HepG2 (cell line): ENCODE measurements around the gene SSU72. TPM values are rescaled to one million over a fixed set of nuclear protein-coding genes. Genes with fewer than 3 reads are reported as not detected.

Experiments
- ATAC-seq: fragments of 200-7000 bp; cut with Tn5 transposase; 3 replicates; pipeline ENCODE4 v1.9.1; 2020; ENCODE audit warnings: mild to moderate bottlenecking, moderate library complexity
- BruUV-seq: library from RNA; stranded (reverse); fragments of 400-500 nt; replicated peaks from 2 replicates; lab custom pipeline; 2021; lab: Mats Ljungman, UMichigan
- CTCF ChIA-PET: fragments of 300-600 bp; formaldehyde crosslinking; extraction: SDS; loops from one replicate; lab custom pipeline; 2021; ENCODE audit warnings: low total read pairs, inconsistent platforms, low intra/inter-chr PET ratio; lab: Yijun Ruan, JAX
- POLR2A ChIA-PET: fragments of 350-600 bp; sonication (Branson Sonifier 250); formaldehyde crosslinking; loops from one replicate; lab custom pipeline; 2020; ENCODE audit warnings: antibody characterized with exemption, inconsistent platforms; lab: Yijun Ruan, JAX
- DNase-seq: peaks from one replicate; pipeline ENCODE4 v3.0.0-alpha.2; 2015; ENCODE audit warnings: low spot score
- FAIRE-seq: peaks from 3 replicates; lab custom pipeline; 2011; peaks lifted over from hg19 to GRCh38; lab: Jason Lieb, UNC
- H2AFZ ChIP-seq: one replicate; pipeline ENCODE4 v1.6.1; 2011; ENCODE audit warnings: low read length, inconsistent platforms
- H3K27ac ChIP-seq: fragments of 300-600 bp; 3 replicates; pipeline ENCODE4 v1.8.0; 2011; ENCODE audit warnings: mixed run types, mild to moderate bottlenecking, mixed read lengths, low read length, inconsistent platforms; ENCODE audit not compliant: insufficient read depth; ENCODE audit errors: extremely low read length
- H3K27me3 ChIP-seq, 2 experiments: fragments of 200-600 bp in 1 of 2; 2 replicates in 1 of 2; 3 replicates in 1 of 2; pipeline versions ENCODE4 v1.6.0 to v1.8.0; 2011; ENCODE audit warnings: low read length in 2 of 2, mild to moderate bottlenecking in 2 of 2, moderate library complexity in 2 of 2, inconsistent platforms in 1 of 2; ENCODE audit not compliant: insufficient read depth in 2 of 2, control insufficient read depth in 1 of 2
- H3K36me3 ChIP-seq, 2 experiments: fragments of 200-600 bp in 1 of 2; replicated peaks in 1 of 2; 2 replicates in 1 of 2; 3 replicates in 1 of 2; pipeline versions ENCODE4 v1.5.1 to v1.8.0; 2011; ENCODE audit warnings: low read length in 2 of 2, inconsistent platforms in 1 of 2; ENCODE audit not compliant: insufficient read depth in 2 of 2, control insufficient read depth in 1 of 2
- H3K4me1 ChIP-seq: 2 replicates; pipeline ENCODE4 v1.5.1; 2012; ENCODE audit warnings: low read length, inconsistent platforms; ENCODE audit not compliant: insufficient read depth
- H3K4me2 ChIP-seq: 2 replicates; pipeline ENCODE4 v1.6.0; 2011; ENCODE audit warnings: low read depth, low read length, inconsistent platforms
- H3K4me3 ChIP-seq, 3 experiments: fragments of 200-600 bp in 1 of 3; sonication (generic), shearing (Covaris generic) in 1 of 3; replicated peaks in 1 of 3; 2 replicates each; pipeline ENCODE4 v1.5.1; 2011 to 2016; ENCODE audit warnings: low read length in 3 of 3, inconsistent platforms in 2 of 3, low read depth in 2 of 3, mild to moderate bottlenecking in 2 of 3, control low read depth in 1 of 3, mixed read lengths in 1 of 3; ENCODE audit not compliant: insufficient read depth in 1 of 3
- H3K79me2 ChIP-seq: one replicate; pipeline ENCODE4 v1.6.1; 2011; ENCODE audit warnings: low read length, inconsistent platforms; ENCODE audit not compliant: insufficient read depth
- H3K9ac ChIP-seq: 2 replicates; pipeline ENCODE4 v1.6.0; 2011; ENCODE audit warnings: mild to moderate bottlenecking, low read depth, low read length, inconsistent platforms; ENCODE audit not compliant: insufficient read depth
- H3K9me3 ChIP-seq: 2 replicates; pipeline ENCODE4 v1.5.1; 2012; ENCODE audit warnings: mild to moderate bottlenecking, low read length
- H4K20me1 ChIP-seq: 2 replicates; pipeline ENCODE4 v1.6.0; 2011; ENCODE audit warnings: inconsistent platforms, mild to moderate bottlenecking, low read length, moderate library complexity; ENCODE audit not compliant: insufficient read depth
- BCLAF1 ChIP-seq: fragments of 450-650 bp; IDR thresholded peaks from 2 replicates; pipeline ENCODE4 v1.6.1; 2017; ENCODE audit warnings: mild to moderate bottlenecking
- CENPT ChIP-seq: sonication (generic); formaldehyde crosslinking; IDR thresholded peaks from 2 replicates; pipeline ENCODE4 v1.8.0; 2022; ENCODE audit warnings: low read depth, mild to moderate bottlenecking, moderate library complexity, missing genetic modification reagents
- CREBL2 ChIP-seq: sonication (generic); formaldehyde crosslinking; IDR thresholded peaks from 2 replicates; pipeline ENCODE4 v1.8.1; 2023; ENCODE audit warnings: missing genetic modification reagents, mild to moderate bottlenecking, borderline replicate concordance
- FOXP4 ChIP-seq: sonication (generic); formaldehyde crosslinking; IDR thresholded peaks from 2 replicates; pipeline ENCODE4 v1.4.0; 2020; ENCODE audit warnings: missing genetic modification reagents
- IRF2 ChIP-seq: IDR thresholded peaks from 2 replicates; pipeline ENCODE4 v1.6.1; 2018; ENCODE audit warnings: missing genetic modification reagents, missing compliant biosample characterization
- MIER2 ChIP-seq: IDR thresholded peaks from 2 replicates; pipeline ENCODE4 v1.6.1; 2016; ENCODE audit warnings: missing biosample characterization, missing genetic modification reagents
- NR2F6 ChIP-seq, 2 experiments: IDR thresholded peaks; 2 replicates each; pipeline ENCODE4 v1.6.1; 2016; ENCODE audit warnings: antibody characterized with exemption in 1 of 2, mild to moderate bottlenecking in 1 of 2
- SP140L ChIP-seq: sonication (generic); formaldehyde crosslinking; IDR thresholded peaks from 2 replicates; pipeline ENCODE4 v1.4.0; 2020; ENCODE audit warnings: missing genetic modification reagents, borderline replicate concordance
- TFDP2 ChIP-seq: sonication (generic); formaldehyde crosslinking; IDR thresholded peaks from 2 replicates; pipeline ENCODE4 v1.4.0; 2020; ENCODE audit warnings: missing genetic modification reagents
- ZNF446 ChIP-seq: sonication (generic); formaldehyde crosslinking; IDR thresholded peaks from 2 replicates; pipeline ENCODE4 v1.5.0; 2020; ENCODE audit warnings: mild to moderate bottlenecking, missing genetic modification reagents
- ZNF724P ChIP-seq: sonication (generic); formaldehyde crosslinking; IDR thresholded peaks from 2 replicates; pipeline ENCODE4 v1.8.0; 2022; ENCODE audit warnings: missing genetic modification reagents, borderline replicate concordance
- WGBS: methylation state at CpG from one replicate; pipeline ENCODE4 v1.1.6; 2017; ENCODE audit warnings: low lambda C conversion rate; 5-methylcytosine and 5-hydroxymethylcytosine counted together
- in situ Hi-C: cut with HindIII; loops from 2 replicates; pipeline ENCODE4 v1.10.0; 2017; ENCODE audit warnings: low pct_unique_long_range_greater_than_20kb; ENCODE audit not compliant: extremely low pct_ligation_motif_present
- intact Hi-C: fragments of 100-400 bp; cut with micrococcal nuclease; formaldehyde crosslinking; loops from one replicate; pipeline ENCODE4 v1.10.0; 2022; ENCODE audit not compliant: unreplicated experiment
- polyA plus RNA-seq, 8 experiments: library from polyadenylated mRNA; depleted of rRNA in 3 of 8; stranded (reverse) in 7 of 8; unstranded in 1 of 8; fragments of >200 nt; fragmentation: Illumina TruSeq in 4 of 8; extraction: Trizol in 4 of 8; gene quantifications; 2 replicates each; pipeline versions ENCODE4 v1.2.1 to v1.2.3, GENCODE V29; 2011 to 2016; ENCODE audit warnings: low read depth in 4 of 8, missing spikeins in 1 of 8, mixed read lengths in 1 of 8; ENCODE audit not compliant: insufficient read depth in 1 of 8
- total RNA-seq, 5 experiments: library from RNA; depleted of rRNA; stranded (reverse); fragments of >200 nt; fragmentation: Illumina TruSeq; extraction: Trizol; gene quantifications; 2 replicates each; pipeline ENCODE4 v1.2.3, GENCODE V29; 2016; ENCODE audit warnings: low read depth in 1 of 5

SSU72 gene
- total and polyA plus RNA-seq, 2 of the 13 experiments (the other 11 are each of a cell fraction or from before 2014, with no cell fraction given), result 42.8 to 67.1 TPM

DNA sequence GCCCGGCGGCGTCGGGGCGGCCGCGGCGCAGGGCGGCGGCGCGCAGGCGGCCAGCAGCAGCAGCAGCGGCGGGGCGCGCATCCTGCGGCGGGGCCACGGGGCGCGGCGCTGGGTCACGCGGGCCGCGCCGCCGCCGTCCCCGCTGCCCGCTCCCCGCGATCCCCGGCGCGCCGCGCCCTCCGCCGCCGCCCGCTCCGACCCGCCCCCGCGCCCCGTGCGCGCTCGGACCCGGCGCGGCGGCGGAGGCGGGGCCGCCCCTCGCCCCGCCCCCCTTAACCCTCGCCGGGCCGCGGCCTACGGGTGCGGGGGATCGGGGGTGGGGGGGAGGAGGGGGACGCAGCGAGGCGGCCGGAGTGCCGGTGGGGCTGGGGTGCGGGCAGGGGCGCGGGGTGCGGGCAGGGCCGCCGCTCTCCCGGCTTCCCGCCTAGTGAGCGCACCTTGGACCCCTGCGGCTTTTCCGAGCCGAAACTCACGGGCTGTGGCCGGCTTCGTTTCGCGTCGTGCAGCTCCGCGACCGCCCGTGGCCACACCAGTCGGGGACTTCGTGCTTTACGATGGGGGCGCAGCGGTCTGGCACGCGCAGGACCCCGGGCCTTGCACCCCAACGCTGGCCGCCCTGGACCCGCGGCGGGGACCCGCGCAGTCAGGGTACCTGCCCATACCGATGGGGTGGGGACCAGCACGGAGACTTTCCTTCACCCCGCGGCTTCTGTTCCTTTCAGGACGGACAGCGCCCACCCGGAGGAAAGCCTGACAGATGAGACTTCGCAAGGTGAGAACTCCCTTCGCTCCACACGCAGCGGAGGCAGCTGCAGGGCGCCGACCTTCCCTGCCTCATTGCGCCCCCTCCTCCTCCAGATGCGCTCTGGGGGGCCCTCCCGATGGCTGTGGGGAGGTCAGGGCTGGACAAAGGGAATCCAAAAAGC, 25.5 kb upstream of the SSU72 start, which contains the start of gene FNDC10 (continued):
- TF ChIP-seq BCLAF1, result no peak
- no peak for TF ChIP-seq IRF2 (CRISPR knock-in tag)
- no peak for TF ChIP-seq NR2F6 (IDR thresholded peaks at IDR 0.05)
- no peak for TF ChIP-seq NR2F6 (CRISPR knock-in tag; IDR thresholded peaks at IDR 0.05)

DNA sequence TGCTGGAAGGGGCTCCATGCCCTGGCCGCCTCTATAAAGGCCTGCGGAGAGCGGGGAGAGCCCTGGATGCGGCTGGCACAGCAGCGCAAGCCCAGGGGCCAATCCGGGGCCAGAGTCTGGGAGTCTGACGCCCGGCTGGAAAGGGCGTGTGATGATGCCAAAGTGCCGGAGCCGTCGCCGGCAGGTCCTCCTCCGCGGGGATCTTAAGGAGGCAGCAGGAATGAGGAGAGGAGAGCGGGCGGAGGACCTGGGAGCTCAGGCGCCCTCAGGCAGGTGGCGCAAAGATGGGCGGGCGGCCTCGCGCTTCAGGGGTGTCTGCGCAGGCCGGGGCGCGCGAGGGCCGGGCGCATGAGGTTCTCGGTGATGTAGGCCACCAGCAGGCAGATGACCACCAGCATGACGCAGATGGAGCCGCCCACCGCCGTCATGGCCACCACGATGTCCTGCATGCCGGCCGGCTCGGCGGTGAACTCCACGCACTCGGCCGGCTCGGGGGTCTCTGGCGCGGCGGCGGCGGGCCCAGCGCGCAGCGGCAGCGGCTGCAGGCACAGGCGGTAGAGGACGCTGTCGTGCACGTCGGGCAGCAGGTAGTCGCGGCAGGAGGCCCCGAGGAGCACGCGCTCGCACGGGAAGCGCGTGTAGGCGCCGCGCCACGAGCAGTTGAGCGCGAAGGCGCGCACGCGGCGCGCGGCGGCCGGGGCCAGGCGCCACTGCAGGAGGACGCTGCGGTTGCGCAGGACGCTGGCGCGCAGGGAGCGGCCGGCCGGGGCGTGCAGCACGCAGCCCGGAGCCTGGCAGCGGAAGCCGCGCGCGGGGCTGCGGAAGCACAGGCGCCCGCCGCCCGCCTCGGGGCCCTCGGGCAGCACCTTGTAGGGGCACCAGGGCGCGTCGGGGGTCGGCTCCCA, 24.6 kb upstream of the SSU72 start:
- Histone ChIP-seq H3K79me2 (no peaks in the 10 kb centered on the region), H3K27me3 (peaks cover 9 to 35% of the 10 kb centered on the region in 2 experiments), H3K4me2 (peak overlapping the region; percentile 60), H3K9ac (no peak overlapping the region), H3K4me3 (peak overlapping the region; percentile 12 to 54 (median 23); a peak in 3 of 6 replicates), H2AFZ (no peak overlapping the region), H4K20me1 (no peaks in the 10 kb centered on the region), H3K9me3 (no peaks in the 10 kb centered on the region), H3K36me3 (no peaks in the 10 kb centered on the region), H3K4me1 (peaks cover 48% of the 10 kb centered on the region), H3K27ac (no peak overlapping the region)
- in situ Hi-C loops (no loop called here), intact Hi-C loops (no loop called here)
- 84% methylated on average over 38 of the region's 111 CpGs for WGBS
- no peak for DNase-seq
- ChIA-PET CTCF (no interaction called here), POLR2A (no interaction called here)
- ATAC-seq, result no peak
- no TSS peak for BruUV-seq
- no peak for FAIRE-seq
- TF ChIP-seq TFDP2 (CRISPR knock-in tag), result 0 out of 2 replicates have a peak, but pooled peaks have one; percentile 51
- TF ChIP-seq CENPT (CRISPR knock-in tag), result no peak; the same call in 1 of the 2 replicates
- no peak for TF ChIP-seq CREBL2
- TF ChIP-seq SP140L (CRISPR knock-in tag), result no peak
- no peak for TF ChIP-seq ZNF724P (CRISPR knock-in tag)
- TF ChIP-seq ZNF446 (CRISPR knock-in tag), result peak; percentile 71; the same call in 1 of the 2 replicates
- no peak for TF ChIP-seq FOXP4
- TF ChIP-seq MIER2, result no peak
